Hematopoietic multipotent progenitor cell treated with erythropoietin and hydrocortisone succinate and interleukin-3 and kit ligand, for 15 days (in vitro differentiated cells): ENCODE measurements around the gene SLC6A7.
"Not testable (repeated sequence)": the region's sequence is repeated elsewhere in the genome, so short reads cannot be mapped to it uniquely, and the experiment has no call there.

Experiments used
- DNase-seq: peaks from one replicate; pipeline ENCODE4 v3.0.0-alpha.2; 2015; ENCODE audit warnings: low spot score

SLC6A7 gene

DNA sequence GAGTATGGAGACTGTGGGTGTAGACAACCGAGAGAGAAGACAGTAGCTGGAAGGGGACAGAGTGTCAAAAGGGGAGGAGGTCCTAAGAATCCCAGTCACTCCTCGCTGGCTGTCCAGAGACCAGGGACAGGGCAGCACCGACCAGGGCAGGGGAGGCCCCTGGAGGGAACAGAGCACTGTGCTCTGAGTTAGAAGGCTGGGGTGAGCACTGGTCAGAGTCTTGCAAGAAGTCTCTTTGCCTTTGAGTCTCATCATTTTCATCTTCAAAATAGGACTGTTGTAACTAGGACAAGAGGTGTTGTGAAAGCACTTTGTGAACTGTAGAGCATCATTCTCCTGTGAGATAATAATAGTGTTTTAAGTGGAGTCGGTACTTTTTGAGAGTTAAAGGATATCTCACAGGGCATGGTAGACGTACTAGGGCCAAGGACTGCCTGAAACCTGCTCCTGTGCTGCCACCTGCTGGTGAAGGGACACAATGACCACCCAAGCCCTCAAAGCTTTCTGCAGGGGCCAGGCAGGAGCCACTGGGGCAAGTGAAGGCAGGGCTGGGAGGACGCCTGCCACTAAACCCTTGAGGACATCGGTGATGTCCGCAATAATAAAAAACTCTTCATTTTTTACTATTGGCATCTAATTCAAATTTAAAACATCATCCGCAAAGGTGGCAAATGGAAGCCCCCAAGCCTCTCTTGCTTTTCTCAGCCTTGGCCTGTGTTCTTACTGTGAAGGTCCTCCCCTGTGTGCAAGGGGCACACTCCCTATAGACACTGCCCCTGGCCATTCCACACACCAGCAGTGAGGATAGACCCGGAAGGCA lies 28.2 kb downstream of the SLC6A7 start:
- peak; percentile 82 for DNase-seq

- DNase-seq = no peak
Measured at GRCh38 chr5:150218693-150219035, 28.8 kb downstream of the SLC6A7 start.

DNA sequence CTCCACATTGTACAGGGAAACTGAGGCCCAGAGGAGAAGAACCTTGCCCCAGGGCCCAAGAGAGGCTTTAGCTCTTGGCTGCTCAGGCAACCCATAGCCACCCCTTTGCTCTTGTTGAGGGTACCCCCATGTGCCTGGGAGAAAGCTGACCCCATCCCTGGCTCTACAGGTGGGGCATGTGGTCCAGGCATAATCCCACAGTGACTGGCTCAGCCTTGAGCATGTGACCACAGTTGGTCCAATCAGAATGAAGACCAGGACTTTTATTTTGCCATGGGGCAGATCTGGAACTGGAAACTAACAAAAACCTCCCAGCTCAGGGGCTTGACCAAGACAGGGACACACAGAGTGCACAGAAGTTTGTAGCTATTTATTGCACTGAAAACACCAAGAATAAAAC lies 29.3 kb downstream of the SLC6A7 start:
- DNase-seq = no peak

GRCh38 chr5:150219861-150220260 lies 30.0 kb downstream of the SLC6A7 start:
- no peak for DNase-seq

DNA sequence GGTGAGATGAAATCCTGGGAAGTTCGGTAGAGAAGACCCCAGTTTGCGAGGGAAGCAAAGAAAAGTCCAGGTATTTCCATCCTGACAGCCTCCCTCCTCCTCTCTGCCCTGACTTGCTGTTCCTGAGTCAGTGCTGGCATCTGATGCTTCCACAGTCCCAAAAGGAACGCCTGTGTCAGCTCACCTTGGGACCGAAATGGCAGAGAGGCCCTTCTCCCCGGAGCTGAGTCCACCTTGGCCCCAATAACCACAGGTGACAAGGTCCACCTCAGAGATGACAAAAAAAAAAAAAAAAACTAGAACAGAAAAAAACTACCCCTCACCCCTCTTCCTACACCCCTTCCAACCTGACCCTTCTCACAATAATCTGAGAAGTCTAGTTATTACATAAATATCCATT lies 31.6 kb downstream of the SLC6A7 start:
- no peak for DNase-seq

DNA sequence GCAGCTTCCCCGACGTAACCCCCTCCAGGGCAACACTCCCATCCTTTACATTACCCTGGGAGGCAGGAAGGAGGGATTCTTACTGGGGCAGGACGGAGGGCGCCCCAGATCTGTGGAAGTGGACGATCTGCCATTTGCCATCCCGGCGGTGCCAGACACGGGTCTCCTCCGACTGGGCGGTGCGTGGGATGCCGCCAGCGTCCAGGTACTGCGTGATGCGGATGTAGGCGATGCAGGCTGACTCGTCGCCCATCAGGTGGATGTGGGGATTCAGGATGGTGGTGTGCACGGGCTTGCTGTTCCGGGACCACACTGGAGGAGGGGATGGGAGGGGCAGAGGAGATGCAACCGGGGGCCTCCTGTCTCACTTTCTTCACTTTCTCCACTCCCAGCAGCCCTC lies 33.0 kb downstream of the SLC6A7 start:
- no peak for DNase-seq

- DNase-seq = no peak
Measured at GRCh38 chr5:150223474-150223873, 33.6 kb downstream of the SLC6A7 start.

DNA sequence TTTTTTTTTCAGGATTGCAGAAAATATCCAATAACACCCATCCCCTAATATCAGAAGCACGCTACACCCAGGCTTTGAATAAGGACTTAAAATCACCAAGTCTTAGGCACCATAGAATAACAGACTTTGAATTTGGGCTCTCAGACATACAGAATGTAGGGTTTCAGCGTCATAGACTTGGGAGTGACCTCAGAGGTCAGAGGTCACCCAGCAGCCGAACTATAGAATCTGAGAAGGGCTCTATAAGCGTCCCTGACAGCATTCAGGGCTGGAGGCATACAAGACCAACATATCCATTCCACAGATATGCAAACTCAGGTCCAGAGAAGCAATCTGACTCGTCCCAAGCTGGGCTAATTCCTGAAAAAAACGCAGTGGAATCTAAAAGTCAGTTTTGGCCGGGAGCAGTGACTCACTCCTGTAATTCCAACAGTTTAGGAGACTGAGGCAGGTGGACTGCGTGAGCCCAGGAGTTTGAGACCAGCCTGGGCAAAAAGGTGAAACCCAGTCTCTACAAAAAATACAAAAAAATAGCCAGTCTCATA lies 34.7 kb downstream of the SLC6A7 start:
- no peak for DNase-seq

GRCh38 chr5:150227036-150227435 lies 37.2 kb downstream of the SLC6A7 start:
- no peak for DNase-seq

GRCh38 chr5:150227606-150228273 lies 37.9 kb downstream of the SLC6A7 start:
- no peak for DNase-seq

- no peak for DNase-seq
Measured at GRCh38 chr5:150229571-150229970, 39.7 kb downstream of the SLC6A7 start.

DNA sequence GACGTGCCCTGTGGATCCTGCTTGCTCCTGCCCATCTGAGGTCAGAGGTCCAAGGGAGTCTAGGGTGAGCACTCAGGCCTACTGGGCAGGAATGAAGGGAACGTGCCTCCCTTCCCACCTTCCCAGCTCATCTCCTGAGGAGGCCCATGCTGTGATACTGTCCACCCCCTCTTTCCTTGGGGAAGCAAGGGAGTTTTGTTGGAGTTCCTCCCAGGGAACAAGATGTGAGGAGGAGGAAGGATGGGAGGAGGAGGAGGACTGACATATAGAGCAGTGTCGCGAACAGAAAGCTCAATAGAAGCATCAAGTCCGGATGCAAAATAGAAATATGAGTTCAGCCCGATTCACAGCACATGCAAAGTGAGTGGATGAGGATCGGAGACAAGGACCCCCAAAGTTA lies 41.0 kb downstream of the SLC6A7 start:
- DNase-seq = no peak

DNA sequence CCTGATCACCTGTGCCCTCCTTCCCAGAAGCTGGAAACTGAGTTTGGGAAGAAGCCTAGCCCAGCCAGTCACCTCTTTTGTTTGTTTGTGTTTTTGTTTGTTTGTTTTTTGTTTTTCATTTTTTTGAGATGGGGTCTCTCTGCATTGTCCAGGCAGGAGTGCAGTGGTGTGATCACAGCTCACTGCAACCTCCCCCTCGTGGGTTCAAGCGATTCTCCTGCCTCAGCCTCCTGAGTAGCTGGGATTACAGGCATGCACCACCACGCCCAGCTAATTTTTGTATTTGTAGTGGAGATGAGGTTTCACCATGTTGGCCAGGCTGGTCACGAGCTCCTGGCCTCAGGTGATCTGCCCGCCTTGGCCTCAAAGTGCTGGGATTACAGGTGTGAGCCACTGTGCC lies 43.8 kb downstream of the SLC6A7 start:
- DNase-seq = not testable (repeated sequence)

GRCh38 chr5:150234576-150235499 lies 45.0 kb downstream of the SLC6A7 start:
- DNase-seq = no peak

DNA sequence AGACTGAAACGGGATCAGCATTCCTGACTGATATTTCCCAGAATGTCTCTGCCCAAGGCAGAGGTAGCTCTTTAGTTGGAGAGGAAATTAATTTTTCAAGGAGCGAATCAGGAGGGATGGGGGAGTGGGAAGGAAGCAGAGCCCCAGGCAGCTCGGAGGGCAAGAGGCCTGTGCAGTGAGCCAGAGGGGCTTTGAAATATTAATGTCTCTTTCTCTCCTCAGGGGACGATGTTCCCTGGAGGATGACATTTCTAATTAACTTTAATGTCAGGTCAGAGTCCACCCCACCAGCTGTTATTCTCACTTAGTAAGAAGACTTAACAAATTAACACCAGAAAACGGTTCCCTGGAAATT lies 45.6 kb downstream of the SLC6A7 start:
- DNase-seq = no peak

- DNase-seq = no peak
Measured at GRCh38 chr5:150236313-150236712, 46.5 kb downstream of the SLC6A7 start.

DNA sequence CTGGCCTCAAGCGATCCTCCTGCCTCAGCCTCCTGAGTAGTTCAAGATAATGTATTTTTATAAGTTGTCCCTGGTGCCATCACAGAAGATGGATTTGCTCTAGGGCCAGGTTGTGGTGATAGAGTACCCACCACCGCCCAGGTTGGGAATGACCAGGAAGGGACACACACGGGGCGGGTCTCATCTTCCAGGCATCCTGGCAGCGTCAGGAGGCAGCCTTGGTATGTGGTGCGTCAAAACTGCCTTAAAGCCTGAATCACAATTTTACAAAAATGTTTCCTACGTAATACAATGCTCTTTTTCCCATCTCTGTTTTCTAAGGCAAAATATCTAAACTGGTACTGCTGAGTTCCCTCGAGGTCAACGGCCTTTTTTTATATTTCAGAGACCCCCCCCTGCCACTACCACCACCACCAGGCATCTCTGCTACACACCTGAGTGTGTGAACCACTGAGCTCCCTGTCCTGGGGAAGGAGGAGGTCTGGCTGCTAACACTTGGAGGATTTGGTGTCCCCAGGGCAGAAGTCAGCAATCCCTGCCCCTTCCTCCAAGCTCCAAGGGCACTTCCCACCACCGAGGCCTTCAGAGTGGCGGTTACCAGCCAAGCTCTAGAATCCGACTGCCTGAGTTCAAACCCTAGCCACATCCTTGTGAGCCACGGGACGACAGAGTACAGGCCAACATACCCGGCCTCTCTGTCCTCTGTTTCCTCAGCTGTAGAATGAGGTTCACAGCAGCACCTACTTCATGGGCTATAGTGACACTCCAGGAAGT lies 47.3 kb downstream of the SLC6A7 start:
- no peak for DNase-seq

DNA sequence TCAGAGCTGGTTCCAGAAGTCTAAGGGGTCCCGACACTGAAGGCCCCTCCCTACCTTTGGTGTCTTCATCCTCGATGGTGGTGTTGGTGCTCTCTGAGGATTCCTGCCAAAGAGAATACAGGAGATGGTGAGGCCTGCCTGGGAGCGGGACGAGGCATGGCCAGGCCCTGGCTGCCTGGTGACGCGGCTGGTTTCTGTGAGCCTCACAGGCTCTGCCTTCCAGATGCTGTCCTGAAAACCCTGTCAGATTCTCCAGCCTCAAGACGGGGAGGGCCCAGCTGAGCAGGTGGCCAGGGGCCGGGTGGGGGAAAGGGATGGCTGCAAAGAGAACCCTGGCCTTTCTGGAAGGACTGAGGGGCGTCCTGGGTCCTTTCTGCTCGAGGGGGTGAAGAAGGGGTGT lies 48.8 kb downstream of the SLC6A7 start:
- DNase-seq = no peak

- DNase-seq = no peak
Measured at GRCh38 chr5:150239099-150239793, 49.4 kb downstream of the SLC6A7 start.

DNA sequence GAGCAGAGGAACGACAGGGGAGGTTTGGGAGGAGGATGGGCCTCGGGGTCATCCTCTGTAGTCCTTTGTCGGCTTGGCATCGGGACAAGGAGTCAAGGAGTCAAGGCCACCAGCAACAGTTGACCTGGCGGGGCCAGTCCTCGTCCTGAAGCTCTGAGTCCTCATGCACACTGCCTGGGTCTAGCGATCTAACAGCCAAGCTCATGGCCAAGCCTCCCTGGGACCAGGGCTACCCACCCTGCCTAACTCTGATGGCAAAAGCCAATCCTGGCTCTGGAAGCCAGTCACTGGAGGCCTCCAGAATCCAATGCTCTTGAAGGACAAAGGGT lies 49.9 kb downstream of the SLC6A7 start:
- DNase-seq = no peak
